GM12801 (cell line): ENCODE measurements around the gene MOAP1.

Experiments used
- CTCF ChIP-seq: IDR thresholded peaks from one replicate; pipeline ENCODE4 v1.5.1; 2011; ENCODE audit warnings: control low read depth; ENCODE audit not compliant: insufficient read length; ENCODE audit errors: extremely low read depth

Gene MOAP1

GRCh38 chr14:93220509-93220908 is 35.8 kb upstream of the MOAP1 start:
- no peak for TF ChIP-seq CTCF

GRCh38 chr14:93219103-93219726 is 34.5 kb upstream of the MOAP1 start:
- no peak for TF ChIP-seq CTCF

GRCh38 chr14:93214598-93214997 is 29.9 kb upstream of the MOAP1 start:
- TF ChIP-seq CTCF, result no peak

- no peak for TF ChIP-seq CTCF
These were observed 27.7 kb upstream of the MOAP1 start for GRCh38 chr14:93212432-93212831.

GRCh38 chr14:93207468-93208308 is 23.0 kb upstream of the MOAP1 start:
- no peak for TF ChIP-seq CTCF

GRCh38 chr14:93206793-93207467 is 22.2 kb upstream of the MOAP1 start, which contains the start of the genes GON7 and UBR7:
GON7 (minus strand) TSS chr14:93207065; CDS start chr14:93207037, 28 bp downstream.
UBR7 (plus strand) TSS chr14:93207256; CDS start chr14:93207292, 36 bp downstream.
- no peak for TF ChIP-seq CTCF

GRCh38 chr14:93201155-93201704 is 16.5 kb upstream of the MOAP1 start:
- TF ChIP-seq CTCF, result no peak
